Keratinocyte (primary cell): Measurements from ENCODE around the gene MPO.

Experiments used
- EZH2 ChIP-seq: IDR thresholded peaks from one replicate; pipeline ENCODE4 v1.6.1; 2012; ENCODE audit warnings: inconsistent platforms, mild to moderate bottlenecking, low read length, moderate library complexity
- TF ChIP-seq, protein P1 (sequence below), 3 experiments: IDR thresholded peaks in 1 of 3; conservative IDR thresholded peaks in 1 of 3; optimal IDR thresholded peaks in 1 of 3; 2 replicates in 2 of 3; 3 replicates in 1 of 3; pipeline versions ENCODE3 to v1.5.1; 2011; ENCODE audit warnings: low read length in 3 of 3, mild to moderate bottlenecking in 3 of 3, moderate library complexity in 2 of 3, control low read depth in 1 of 3, inconsistent platforms in 1 of 3; ENCODE audit not compliant: insufficient read depth in 2 of 3; ENCODE audit errors: extremely low read depth in 1 of 3

GRCh38 chr17:58229384-58229783, 51.4 kb downstream of the MPO start:
- TF ChIP-seq EZH2: no peak
- TF ChIP-seq, protein P1, sequence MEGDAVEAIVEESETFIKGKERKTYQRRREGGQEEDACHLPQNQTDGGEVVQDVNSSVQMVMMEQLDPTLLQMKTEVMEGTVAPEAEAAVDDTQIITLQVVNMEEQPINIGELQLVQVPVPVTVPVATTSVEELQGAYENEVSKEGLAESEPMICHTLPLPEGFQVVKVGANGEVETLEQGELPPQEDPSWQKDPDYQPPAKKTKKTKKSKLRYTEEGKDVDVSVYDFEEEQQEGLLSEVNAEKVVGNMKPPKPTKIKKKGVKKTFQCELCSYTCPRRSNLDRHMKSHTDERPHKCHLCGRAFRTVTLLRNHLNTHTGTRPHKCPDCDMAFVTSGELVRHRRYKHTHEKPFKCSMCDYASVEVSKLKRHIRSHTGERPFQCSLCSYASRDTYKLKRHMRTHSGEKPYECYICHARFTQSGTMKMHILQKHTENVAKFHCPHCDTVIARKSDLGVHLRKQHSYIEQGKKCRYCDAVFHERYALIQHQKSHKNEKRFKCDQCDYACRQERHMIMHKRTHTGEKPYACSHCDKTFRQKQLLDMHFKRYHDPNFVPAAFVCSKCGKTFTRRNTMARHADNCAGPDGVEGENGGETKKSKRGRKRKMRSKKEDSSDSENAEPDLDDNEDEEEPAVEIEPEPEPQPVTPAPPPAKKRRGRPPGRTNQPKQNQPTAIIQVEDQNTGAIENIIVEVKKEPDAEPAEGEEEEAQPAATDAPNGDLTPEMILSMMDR (optimal IDR thresholded peaks at IDR 0.05 in 1 of 3, IDR thresholded peaks at IDR 0.05 in 1 of 3, conservative IDR thresholded peaks at IDR 0.05 in 1 of 3; ENCODE audit: extremely low read depth in 1 of 3, insufficient read depth in 2 of 3, low read length in 3 of 3): no peak
